GM12878 (cell line): ENCODE results near the gene PKDREJ. TPM values are rescaled to one million over a fixed set of nuclear protein-coding genes. Genes with fewer than 3 reads are reported as not detected.

Experiments
- ATAC-seq: fragments of 200-7000 bp; cut with Tn5 transposase; 3 replicates; pipeline ENCODE4 v1.9.1; 2020; ENCODE audit warnings: mild to moderate bottlenecking, moderate library complexity
- BruUV-seq: library from RNA; stranded (reverse); fragments of 400-500 nt; replicated peaks from 2 replicates; lab custom pipeline; 2021; lab: Mats Ljungman, UMichigan
- CTCF ChIA-PET: fragments of 300-600 bp; sonication (Branson Sonifier 250); formaldehyde crosslinking; extraction: SDS; loops from one replicate; lab custom pipeline; 2021; ENCODE audit warnings: inconsistent platforms; lab: Yijun Ruan, JAX
- POLR2A ChIA-PET: fragments of 350-600 bp; formaldehyde crosslinking; extraction: SDS; loops from one replicate; lab custom pipeline; 2021; ENCODE audit warnings: inconsistent platforms; lab: Charles Lee
- RAD21 ChIA-PET: fragments of 300-600 bp; sonication (Branson Sonifier 250); formaldehyde crosslinking; loops from one replicate; lab custom pipeline; 2023; ENCODE audit warnings: antibody characterized with exemption; ENCODE audit not compliant: unreplicated experiment; lab: Charles Lee
- SMC1A ChIA-PET: fragments of 300-600 bp; sonication (Branson Sonifier 250); formaldehyde crosslinking; loops from one replicate; lab custom pipeline; 2023; ENCODE audit not compliant: unreplicated experiment, uncharacterized antibody; lab: Charles Lee
- DNase-seq: peaks from one replicate; pipeline ENCODE4 v3.0.0-alpha.2; 2011; ENCODE audit warnings: low read depth, low spot score
- FAIRE-seq: peaks from 3 replicates; lab custom pipeline; 2011; peaks lifted over from hg19 to GRCh38; lab: Jason Lieb, UNC
- H2AFZ ChIP-seq: 2 replicates; pipeline ENCODE4 v1.6.0; 2011; ENCODE audit warnings: low read depth, low read length, control low read depth; ENCODE audit not compliant: control insufficient read depth
- H3K27ac ChIP-seq: 2 replicates; pipeline ENCODE4 v1.5.1; 2011; ENCODE audit warnings: control low read depth; ENCODE audit not compliant: control insufficient read depth, insufficient read depth
- H3K27me3 ChIP-seq, 2 experiments: replicated peaks in 1 of 2; 2 replicates each; pipeline versions ENCODE4 v1.6.0 to v1.6.1; 2011; ENCODE audit warnings: low read length in 1 of 2; ENCODE audit not compliant: control insufficient read depth in 2 of 2, insufficient read depth in 2 of 2
- H3K36me3 ChIP-seq, 2 experiments: 2 replicates each; pipeline ENCODE4 v1.5.1; 2011; ENCODE audit warnings: low read length in 1 of 2; ENCODE audit not compliant: control insufficient read depth in 2 of 2, insufficient read depth in 2 of 2
- H3K4me1 ChIP-seq: 2 replicates; pipeline ENCODE4 v1.6.1; 2011; ENCODE audit warnings: mild to moderate bottlenecking, low read length, moderate library complexity, mixed read lengths; ENCODE audit not compliant: control insufficient read depth, insufficient read depth
- H3K4me2 ChIP-seq: 2 replicates; pipeline ENCODE4 v1.6.0; 2011; ENCODE audit warnings: control low read depth; ENCODE audit not compliant: control insufficient read depth, insufficient read depth
- H3K4me3 ChIP-seq: fragments of 200-600 bp; sonication (generic); 2 replicates; pipeline ENCODE4 v1.5.1; 2016
- H3K79me2 ChIP-seq: 2 replicates; pipeline ENCODE4 v1.6.0; 2011; ENCODE audit warnings: low read length; ENCODE audit not compliant: control insufficient read depth, insufficient read depth
- H3K9ac ChIP-seq: 2 replicates; pipeline ENCODE4 v1.8.0; 2011; ENCODE audit warnings: low read length, control low read depth, mixed read lengths; ENCODE audit not compliant: control insufficient read depth, insufficient read depth
- H3K9me3 ChIP-seq: replicated peaks from 3 replicates; pipeline ENCODE4 v1.5.1; 2011; ENCODE audit warnings: mild to moderate bottlenecking, low read length; ENCODE audit not compliant: control insufficient read depth, insufficient read depth
- H4K20me1 ChIP-seq: 2 replicates; pipeline ENCODE4 v1.6.0; 2011; ENCODE audit not compliant: control insufficient read depth, insufficient read depth
- CTCF ChIP-seq, 3 experiments: IDR thresholded peaks in 2 of 3; conservative IDR thresholded peaks in 1 of 3; 2 replicates each; pipeline ENCODE4 v1.5.1; 2011; ENCODE audit warnings: low read depth in 3 of 3, low read length in 3 of 3, mild to moderate bottlenecking in 3 of 3, control low read depth in 2 of 3, moderate library complexity in 2 of 3, inconsistent platforms in 1 of 3, mixed read lengths in 1 of 3; ENCODE audit not compliant: control insufficient read depth in 2 of 3, insufficient read depth in 1 of 3; ENCODE audit errors: extremely low read depth in 1 of 3
- JUNB ChIP-seq: IDR thresholded peaks from 2 replicates; pipeline ENCODE4 v1.6.1; 2016; ENCODE audit warnings: antibody characterized with exemption, mild to moderate bottlenecking
- SIN3A ChIP-seq: IDR thresholded peaks from 2 replicates; pipeline ENCODE4 v1.6.1; 2012; ENCODE audit warnings: low read depth, low read length, improper control_type of control experiment
- WGBS: methylation state at CpG from one replicate; pipeline ENCODE4 v1.1.6; 2016; ENCODE audit warnings: low lambda C conversion rate; ENCODE audit not compliant: insufficient replicate concordance, insufficient coverage; ENCODE audit errors: missing lambda C conversion rate; 5-methylcytosine and 5-hydroxymethylcytosine counted together
- in situ Hi-C: fragments of 300-500 bp; cut with MboI; formaldehyde crosslinking; loops from 9 replicates; pipeline ENCODE4 v1.14.3; 2018; ENCODE audit warnings: mixed read lengths
- intact Hi-C: fragments of 100-400 bp; cut with micrococcal nuclease; formaldehyde crosslinking; loops from one replicate; pipeline ENCODE4 v1.14.2; 2022; ENCODE audit not compliant: unreplicated experiment
- polyA plus RNA-seq, 11 experiments: library from polyadenylated mRNA; depleted of rRNA in 4 of 11; unstranded in 6 of 11; stranded (reverse) in 5 of 11; fragments of >200 nt; fragmentation: Nextera tagmentation in 4 of 11; fragmentation: Illumina TruSeq in 1 of 11; extraction: Ambion mirVana in 4 of 11; extraction: Trizol in 1 of 11; gene quantifications; 1 replicate in 1 of 11; 2 replicates in 10 of 11; pipeline versions ENCODE4 v1.2.1 to v1.2.3, GENCODE V29; 2011 to 2016; ENCODE audit warnings: inconsistent platforms in 2 of 11, missing spikeins in 2 of 11, low read depth in 1 of 11
- total RNA-seq, 4 experiments: library from RNA; depleted of rRNA in 3 of 4; stranded (reverse); fragments of >200 nt in 3 of 4; fragmentation: Illumina TruSeq in 1 of 4; extraction: Trizol in 1 of 4; gene quantifications; 2 replicates each; pipeline versions ENCODE4 v1.2.1 to v1.2.3, GENCODE V29; 2013 to 2021
- TF ChIP-seq, protein P1 (sequence below): fragments of 450-650 bp; IDR thresholded peaks from 2 replicates; pipeline ENCODE4 v1.6.1; 2017; ENCODE audit warnings: mild to moderate bottlenecking, low read depth, inconsistent platforms; ENCODE audit not compliant: poor library complexity, severe bottlenecking

The PKDREJ gene
- total and polyA plus RNA-seq, 10 of the 15 experiments (the other 5 are each of a cell fraction or from before 2014, with no cell fraction given), result 0.02 to 0.03 TPM; not detected in 8

GRCh38 chr22:46262449-46263215 lies 511 bp downstream of the PKDREJ start:
- TF ChIP-seq, protein P1, sequence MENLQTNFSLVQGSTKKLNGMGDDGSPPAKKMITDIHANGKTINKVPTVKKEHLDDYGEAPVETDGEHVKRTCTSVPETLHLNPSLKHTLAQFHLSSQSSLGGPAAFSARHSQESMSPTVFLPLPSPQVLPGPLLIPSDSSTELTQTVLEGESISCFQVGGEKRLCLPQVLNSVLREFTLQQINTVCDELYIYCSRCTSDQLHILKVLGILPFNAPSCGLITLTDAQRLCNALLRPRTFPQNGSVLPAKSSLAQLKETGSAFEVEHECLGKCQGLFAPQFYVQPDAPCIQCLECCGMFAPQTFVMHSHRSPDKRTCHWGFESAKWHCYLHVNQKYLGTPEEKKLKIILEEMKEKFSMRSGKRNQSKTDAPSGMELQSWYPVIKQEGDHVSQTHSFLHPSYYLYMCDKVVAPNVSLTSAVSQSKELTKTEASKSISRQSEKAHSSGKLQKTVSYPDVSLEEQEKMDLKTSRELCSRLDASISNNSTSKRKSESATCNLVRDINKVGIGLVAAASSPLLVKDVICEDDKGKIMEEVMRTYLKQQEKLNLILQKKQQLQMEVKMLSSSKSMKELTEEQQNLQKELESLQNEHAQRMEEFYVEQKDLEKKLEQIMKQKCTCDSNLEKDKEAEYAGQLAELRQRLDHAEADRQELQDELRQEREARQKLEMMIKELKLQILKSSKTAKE, result no peak
- TF ChIP-seq JUNB (no peak), SIN3A (no peak), CTCF (IDR thresholded peaks at IDR 0.05 in 2 of 3, conservative IDR thresholded peaks at IDR 0.05 in 1 of 3; ENCODE audit: control insufficient read depth in 2 of 3, extremely low read depth in 1 of 3, insufficient read depth in 1 of 3, low read depth in 3 of 3, low read length in 3 of 3) (peak in 2 of 3 experiments; percentile 3 to 49; a peak in 1 of 6 replicates)
- TF ChIP-seq, all 136 proteins: peak for 1
- Histone ChIP-seq H3K4me3 (no peak overlapping the region), H3K36me3 (no peaks in the 10 kb centered on the region), H3K27ac (no peak overlapping the region), H4K20me1 (no peaks in the 10 kb centered on the region), H3K4me2 (no peak overlapping the region), H3K27me3 (peaks cover 3 to 5% of the 10 kb centered on the region in 2 experiments), H3K9me3 (peaks cover 10% of the 10 kb centered on the region; the same call in 2 of the 3 replicates), H3K9ac (no peak overlapping the region), H2AFZ (no peak overlapping the region), H3K79me2 (no peaks in the 10 kb centered on the region), H3K4me1 (no peaks in the 10 kb centered on the region)
- no peak for ATAC-seq
- ChIA-PET RAD21 (no interaction called here), POLR2A (no interaction called here), CTCF (no interaction called here), SMC1A (no interaction called here)
- no TSS peak for BruUV-seq
- in situ Hi-C loops (no loop called here), intact Hi-C loops (no loop called here)
- no peak for FAIRE-seq
- DNase-seq, result no peak
- WGBS, result 79% methylated on average over 54 of the region's 109 CpGs
